HL-60/S4 treated with phorbol 12-myristate 13-acetate at 8.2 ng/mL for 4 days and 3 days (cell line): ENCODE measurements around the gene GET3.

ENCODE experiments used
- in situ Hi-C: fragments of 300-500 bp; cut with MboI; formaldehyde crosslinking; loops from 2 replicates; pipeline ENCODE4 v1.15.0; 2022; ENCODE audit warnings: low sequenced_read_pairs

Gene GET3

DNA sequence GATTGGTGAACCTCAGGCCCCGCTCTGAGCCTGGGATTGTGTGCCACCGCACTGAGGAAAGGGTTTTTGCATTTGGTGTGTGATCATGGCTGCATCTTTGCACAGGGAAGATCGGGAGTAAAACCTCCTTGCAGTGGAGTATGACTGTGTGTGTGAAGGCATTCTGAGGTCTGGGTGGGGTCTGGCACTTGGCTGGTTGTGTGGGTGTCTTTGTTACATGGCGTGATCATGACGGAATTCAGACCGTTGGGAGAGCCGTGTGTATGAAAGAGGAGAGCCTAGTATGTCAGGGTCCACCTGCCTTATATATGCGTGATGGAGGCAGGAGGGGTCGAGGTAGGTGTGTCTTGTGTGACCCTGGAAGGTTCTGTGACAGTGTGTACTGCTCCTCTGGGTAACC lies 13.6 kb downstream of the GET3 start:
- in situ Hi-C loops: no loop called here

DNA sequence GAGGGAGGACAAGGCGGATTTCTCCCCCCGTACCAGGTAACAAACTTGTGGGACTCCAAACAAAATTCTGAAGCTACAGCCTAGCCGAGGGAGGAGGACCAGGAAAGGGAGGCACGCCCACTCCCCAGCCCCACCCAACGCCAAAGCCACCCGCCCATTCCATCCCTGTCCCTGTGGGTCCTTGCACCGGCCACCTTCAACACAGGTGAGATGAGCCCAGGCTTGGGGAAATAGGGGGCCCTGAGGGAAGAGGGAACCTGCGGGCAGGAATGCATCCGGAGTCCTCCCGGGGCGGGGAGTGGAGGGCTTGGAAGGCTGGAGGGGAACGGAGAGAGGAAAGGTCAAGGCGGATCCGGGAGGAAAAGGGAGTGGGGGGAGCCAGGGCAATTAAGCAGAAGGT lies 14.3 kb downstream of the GET3 start, which contains the start of gene BEST2:
TSS of gene BEST2 (plus strand) at position 157 of the 400 bp plus-strand sequence. CDS start 802 bp downstream, outside the sequence.
- in situ Hi-C loops: no loop called here

DNA sequence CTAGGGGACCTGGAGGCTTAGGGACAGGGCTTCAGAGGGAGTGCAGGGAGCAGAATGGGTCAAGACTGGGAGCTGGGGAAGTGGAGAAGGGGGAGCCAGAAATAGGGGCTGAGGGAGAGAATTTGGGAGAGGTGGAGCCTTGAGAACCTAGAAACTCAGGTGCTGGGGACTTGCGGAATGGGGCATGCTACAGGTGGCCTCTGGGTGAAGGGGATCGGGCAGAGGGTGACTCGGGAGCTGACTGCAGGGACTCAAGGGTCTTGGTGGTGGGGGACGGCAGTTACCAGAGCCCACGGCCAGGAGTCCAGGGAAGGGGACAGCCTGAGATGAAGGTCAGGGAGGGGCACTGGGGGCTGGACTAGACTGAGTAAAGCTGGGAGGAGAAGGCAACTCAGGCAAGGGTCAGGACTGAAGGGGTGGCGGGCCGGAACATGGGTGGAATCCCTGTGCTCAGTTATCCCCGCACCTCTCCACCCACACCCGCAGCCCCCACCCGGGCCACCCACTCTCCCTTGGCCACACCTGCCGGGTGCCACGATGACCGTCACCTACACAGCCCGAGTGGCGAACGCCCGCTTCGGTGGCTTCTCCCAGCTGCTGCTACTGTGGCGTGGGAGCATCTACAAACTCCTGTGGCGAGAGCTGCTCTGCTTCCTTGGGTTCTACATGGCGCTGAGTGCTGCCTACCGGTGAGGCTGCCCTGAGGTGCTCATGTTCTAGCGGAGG lies 14.9 kb downstream of the GET3 start:
- in situ Hi-C loops: no loop called here

DNA sequence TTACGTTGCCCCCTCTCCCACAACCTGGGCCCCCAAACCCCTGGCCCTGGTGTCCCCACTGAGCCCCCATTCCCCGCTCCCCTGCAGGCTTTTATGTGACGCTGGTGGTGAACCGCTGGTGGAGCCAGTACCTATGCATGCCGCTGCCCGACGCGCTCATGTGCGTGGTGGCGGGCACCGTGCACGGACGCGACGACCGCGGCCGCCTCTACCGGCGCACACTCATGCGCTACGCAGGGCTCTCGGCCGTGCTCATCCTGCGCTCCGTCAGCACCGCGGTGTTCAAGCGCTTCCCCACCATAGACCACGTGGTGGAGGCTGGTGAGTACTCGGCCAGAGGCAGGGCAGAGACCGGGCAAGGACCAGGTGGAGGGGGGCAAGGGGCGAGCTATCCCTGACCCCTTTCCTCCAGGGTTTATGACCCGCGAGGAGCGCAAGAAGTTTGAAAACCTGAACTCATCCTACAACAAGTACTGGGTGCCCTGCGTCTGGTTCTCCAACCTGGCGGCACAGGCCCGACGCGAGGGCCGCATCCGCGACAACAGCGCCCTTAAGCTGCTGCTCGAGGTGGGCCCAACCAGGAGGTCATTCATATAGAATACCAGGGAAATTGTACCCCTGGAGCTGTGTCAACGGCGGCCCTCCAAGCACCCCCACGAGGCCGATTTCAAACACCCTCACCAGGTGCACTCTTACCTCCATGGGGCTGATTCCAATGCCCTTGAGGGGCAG lies 17.3 kb downstream of the GET3 start:
- in situ Hi-C loops: no loop called here

DNA sequence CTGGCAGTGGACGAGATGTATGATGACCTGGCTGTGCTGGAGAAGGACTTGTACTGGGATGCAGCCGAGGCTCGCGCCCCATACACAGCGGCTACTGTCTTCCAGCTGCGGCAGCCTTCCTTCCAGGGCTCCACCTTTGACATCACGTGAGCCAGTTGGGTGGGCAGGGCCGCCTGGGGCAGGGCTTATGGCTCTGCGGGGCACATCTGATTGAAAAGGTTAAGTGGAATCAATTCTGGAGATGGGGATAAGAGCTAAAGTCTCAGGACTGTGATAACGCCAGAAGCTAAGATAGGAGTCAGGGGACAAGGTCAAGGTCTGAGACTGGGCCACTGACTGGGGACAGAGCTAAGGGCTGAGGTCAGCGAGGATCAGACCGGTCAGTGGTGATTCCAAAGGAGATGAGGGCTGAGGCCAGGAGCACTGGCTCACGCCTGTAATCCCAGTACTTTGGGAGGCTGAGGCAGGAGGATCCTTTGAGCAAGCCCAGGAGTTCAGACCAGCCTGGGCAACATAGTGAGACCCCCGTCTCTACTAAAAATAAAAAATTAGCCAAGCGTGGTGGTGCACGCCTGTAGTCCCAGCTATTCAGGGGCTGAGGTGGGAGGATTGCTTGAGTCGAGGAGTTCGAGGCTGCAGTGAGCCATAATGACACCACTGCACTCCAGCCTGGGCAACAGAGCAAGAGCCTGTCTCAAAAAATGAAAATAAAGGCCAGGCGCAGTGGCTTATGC lies 19.0 kb downstream of the GET3 start:
- in situ Hi-C loops: no loop called here

DNA sequence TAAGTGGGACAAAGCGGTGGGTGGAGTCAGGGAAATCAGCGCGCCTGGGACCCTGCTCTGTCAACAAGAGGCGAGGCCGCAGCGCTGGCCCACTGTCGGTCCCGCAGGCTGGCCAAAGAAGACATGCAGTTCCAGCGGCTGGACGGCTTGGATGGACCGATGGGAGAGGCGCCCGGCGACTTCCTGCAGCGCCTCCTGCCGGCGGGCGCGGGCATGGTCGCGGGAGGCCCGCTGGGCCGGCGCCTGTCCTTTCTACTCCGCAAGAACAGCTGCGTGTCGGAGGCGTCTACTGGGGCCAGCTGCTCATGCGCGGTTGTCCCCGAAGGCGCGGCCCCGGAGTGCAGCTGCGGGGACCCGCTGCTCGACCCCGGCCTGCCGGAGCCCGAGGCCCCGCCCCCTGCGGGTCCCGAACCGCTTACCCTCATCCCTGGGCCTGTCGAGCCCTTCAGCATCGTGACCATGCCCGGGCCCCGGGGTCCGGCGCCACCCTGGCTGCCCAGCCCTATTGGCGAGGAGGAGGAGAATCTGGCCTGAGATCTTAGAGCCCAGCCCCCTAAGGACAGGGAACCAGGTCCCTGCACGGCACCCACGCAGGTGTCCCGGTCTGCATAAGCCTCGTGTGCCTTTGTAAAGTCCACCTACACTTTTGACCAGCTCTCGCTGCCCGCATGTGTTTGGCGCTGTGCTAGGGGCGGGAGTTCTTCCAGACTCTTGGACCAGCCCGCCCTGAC lies 20.4 kb downstream of the GET3 start:
- in situ Hi-C loops: no loop called here

DNA sequence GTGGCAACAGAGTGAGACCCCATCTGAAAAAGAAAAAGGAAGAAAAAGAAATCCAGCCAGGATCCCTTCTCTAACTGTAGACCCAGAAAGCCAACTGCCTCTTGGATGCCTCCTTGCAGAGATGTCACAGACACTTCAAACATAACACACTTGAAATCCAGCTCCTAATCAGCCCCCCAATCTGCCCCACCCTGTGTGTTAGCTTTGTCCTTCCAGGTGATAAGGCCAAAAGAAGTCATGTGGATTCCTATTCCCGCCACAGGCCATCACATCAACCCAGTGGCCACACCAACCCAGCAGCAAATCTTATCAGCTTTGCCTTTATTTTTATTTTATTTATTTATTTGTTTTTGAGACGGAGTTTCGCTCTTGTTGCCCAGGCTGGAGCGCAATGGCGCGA lies 22.4 kb downstream of the GET3 start:
- in situ Hi-C loops: loop anchor here (5.0 kb wide), 1 partner anchor 38 kb away; no protein-coding TSS in a partner anchor

DNA sequence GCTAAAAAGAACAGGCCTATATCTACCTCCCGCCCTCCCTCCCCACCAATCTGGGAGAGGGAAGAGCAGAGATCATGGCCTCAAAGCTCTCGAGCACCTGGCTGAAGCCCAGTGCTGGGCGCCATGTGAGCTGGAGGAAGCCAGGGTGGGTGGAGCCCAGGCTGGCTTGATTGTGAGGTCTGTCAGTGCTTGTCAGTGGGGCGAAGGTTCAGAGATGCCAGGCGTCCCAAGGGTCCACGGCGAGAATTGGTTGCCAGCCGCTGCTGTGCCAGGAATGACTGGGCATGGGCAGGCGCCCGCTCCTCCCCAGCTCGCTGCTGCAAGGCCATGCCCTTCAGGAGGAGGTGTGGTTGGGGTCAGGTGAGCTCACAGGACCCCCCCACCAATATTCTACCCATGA lies 25.8 kb downstream of the GET3 start:
- in situ Hi-C loops: loop anchor here (5.0 kb wide), 1 partner anchor 34 kb away; no protein-coding TSS in a partner anchor

DNA sequence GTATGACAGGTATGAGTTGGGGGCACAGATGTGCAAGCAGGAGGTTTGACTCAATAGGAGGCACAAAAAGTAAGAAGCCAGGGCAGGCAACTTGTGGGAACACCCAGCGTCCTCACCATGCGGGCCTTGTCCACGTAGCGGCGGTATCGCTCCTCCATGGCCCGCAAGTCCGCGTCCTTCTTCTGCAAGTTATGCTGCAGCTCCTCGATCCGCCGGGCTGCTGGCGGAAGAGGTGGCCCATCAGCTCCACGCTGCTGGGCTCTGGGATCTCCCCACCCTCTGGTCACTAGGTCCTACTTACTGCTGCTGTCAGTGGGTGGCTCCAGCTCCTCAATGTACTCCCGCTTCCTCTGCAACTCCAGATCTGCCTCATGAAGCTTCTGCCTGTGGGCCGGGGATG lies 27.4 kb downstream of the GET3 start:
- in situ Hi-C loops: loop anchor here (5.0 kb wide), 1 partner anchor 33 kb away; no protein-coding TSS in a partner anchor

DNA sequence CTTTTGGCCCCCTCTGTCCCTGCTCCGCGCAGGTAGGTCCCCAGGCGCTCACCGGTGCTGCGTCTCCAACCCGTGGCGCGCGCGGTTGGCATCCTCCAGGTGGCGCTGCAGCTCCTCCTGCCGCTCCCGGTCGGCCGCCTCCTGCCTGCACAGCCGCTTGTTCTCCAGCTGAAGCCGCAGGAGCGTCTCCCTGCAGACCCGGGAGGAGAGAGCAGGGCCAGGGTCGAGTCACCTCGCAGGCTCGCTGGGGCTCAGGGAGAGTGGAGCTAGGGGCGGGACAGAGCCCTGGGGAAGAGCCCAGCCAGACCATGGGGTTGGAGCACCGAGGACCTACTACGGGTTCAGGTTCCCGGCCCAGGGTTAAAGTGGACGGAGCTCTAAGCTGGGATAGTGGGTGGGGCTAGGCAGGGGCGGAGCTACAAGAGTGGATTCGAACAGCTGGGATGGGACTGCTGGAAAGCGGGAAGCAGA lies 28.8 kb downstream of the GET3 start:
- in situ Hi-C loops: no loop called here

DNA sequence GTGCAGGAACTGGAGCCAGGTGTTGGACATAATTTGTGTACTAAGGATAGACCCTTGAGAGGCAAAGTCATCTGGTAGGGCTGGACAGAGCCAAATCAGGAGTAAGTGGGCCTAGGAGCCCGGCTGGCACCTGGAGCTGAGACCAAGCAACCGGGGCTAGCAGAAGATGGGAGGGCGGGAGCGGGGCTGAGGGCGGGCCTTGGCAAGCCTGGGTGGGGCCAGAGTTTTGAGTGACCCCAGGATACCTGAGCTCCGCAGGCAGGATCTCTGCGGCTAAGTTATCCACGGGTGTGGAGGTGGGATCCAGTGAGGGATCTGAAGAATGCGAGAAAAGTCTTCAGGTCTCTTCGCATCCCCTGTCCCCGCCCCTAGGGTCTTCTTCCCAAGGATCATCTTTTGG lies 29.9 kb downstream of the GET3 start:
- in situ Hi-C loops: no loop called here

DNA sequence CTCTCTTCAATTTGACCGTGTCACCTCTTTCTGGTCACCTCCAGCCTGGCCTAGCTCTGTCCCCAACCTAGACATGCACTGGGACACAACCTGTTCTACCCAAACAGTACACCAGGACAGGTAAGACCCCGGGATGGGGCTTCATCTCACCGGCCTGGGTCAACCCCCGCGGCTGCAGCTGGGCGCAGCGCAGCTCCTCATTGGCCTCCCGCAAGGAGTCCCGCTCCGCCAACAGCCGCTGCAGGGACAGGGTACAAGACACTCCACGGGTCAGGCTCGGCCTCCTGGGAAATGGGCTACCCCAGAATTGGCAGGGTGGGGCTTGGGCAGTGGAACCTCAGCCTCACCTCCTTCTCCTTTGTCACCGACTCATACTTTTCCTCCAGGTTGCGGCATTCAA lies 30.4 kb downstream of the GET3 start:
- in situ Hi-C loops: no loop called here

DNA sequence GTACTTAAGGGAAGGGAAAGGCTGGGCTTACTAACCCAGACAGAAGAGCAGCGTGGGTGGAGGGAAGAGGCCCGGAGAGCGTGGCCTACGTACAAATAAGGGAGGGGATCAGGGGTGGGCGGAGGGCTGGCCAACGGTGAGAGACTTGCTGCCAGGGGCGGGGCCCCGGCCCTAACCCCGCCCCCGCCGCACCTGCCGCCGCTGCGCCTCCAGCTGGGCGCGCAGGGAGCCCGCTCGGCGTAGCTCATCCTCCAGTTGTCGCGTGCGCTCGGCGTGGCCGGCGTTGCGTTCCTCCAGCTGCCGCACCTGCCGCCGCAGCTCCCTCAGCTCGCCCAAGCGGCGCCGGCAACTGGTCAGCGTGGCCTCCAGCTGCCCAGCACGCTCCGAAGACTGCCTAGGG lies 32.4 kb downstream of the GET3 start:
- in situ Hi-C loops: no loop called here

DNA sequence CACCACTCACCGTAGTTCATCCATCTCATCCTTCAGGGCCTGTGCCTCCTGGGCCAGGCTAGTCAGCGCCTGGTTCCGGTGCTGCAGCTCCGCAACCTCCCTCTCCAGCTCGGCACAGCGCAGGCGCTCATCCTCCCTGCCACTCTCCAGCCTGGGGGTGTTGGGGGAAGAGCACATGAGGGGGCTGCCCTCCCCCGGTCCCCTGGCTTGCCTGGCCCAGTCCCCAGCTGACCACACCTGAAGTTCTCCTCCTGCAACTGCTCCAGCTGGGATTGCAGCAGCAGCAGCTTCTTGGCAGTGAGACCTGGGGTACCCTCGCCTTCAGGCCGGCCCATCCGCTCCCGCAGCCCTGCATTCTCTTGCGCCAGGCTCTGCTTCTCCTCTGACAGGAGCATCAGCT lies 33.6 kb downstream of the GET3 start:
- in situ Hi-C loops: no loop called here

DNA sequence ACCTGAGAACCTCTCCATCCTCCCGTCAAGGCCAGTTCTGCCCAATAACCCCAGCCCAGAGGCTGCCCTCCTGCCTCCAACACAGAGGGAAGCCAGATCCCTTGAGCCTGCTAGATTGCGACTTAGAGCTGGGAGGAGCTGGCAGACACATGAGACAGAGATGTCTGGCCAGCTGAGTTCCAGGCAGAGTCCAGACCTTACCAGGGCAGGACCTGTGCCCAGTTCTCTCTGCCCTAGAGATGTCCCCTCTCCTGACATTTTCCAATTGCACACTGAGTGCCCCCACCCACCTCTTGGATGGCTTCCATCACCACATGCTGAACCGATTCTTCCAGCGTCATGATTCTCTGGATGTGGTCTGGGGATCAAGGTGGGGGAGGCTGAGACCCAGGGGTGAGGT lies 35.0 kb downstream of the GET3 start:
- in situ Hi-C loops: no loop called here

DNA sequence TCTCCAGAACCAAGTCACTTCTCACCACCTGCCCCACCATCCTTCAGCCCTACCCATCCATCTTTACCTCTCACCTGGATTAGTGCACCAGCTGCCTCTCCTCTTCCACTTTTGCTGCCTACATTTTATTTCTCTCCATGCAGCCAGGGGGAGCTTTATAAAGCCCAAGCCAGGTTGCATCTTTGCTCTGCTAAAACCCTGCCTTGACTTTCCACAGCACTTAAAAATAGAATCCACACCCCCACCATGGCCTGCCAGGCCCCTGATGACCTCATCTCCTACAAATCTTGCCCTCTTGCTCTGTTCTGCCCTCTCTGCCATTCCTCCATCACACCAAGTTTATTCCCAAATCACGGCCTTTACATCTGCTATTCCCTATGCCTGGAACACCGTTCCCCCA lies 36.3 kb downstream of the GET3 start:
- in situ Hi-C loops: no loop called here

DNA sequence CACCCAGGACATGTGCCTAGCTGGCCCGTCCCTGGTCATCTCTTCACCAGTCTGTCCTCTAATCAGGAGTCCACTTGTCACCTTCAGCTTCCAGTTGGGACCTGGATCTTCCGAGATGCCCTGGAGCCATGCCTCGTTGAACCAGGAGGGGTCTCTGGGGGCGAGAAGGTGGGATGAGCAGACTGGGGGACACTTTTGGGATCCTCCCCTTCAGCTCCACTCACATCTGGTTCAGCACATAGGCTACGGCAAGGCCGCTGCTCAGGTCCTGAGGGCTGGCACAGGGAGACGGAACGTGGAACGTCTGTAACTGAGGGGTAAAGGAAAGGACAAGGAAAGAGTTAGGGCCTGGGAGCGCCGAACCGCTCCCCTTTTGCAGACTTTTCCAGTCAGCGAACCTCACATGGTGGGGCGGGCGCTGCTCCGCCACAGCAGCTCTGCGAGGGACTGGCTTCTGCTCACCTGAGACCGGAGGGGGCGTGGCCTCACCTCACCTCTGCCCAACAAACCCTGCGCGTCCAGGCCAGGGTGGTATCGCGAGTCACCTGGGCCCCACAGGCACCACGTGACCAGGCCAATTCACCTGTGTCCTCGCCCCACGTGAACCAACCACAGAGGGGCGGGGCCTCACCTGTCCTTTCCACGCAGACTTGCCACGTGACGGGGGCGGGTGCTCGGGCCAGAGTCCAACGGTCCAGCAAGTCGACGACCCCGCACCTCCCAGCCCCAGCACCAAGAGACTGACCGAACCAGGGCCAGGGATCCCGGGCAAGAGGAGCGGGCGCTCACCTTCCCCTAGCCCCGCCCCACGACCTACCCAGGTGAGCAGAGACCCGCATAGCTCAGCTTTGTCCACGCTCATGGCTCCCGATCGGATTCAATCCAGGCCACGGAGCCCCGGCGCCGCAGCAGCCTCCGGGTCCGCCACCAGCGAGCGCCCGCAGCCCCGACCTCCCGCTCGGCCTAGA lies 37.6 kb downstream of the GET3 start, which contains the start of gene HOOK2:
TSS of gene HOOK2 (minus strand) at position 965 of the 968 bp plus-strand sequence. CDS start at position 862, 103 bp downstream.
- in situ Hi-C loops: no loop called here

DNA sequence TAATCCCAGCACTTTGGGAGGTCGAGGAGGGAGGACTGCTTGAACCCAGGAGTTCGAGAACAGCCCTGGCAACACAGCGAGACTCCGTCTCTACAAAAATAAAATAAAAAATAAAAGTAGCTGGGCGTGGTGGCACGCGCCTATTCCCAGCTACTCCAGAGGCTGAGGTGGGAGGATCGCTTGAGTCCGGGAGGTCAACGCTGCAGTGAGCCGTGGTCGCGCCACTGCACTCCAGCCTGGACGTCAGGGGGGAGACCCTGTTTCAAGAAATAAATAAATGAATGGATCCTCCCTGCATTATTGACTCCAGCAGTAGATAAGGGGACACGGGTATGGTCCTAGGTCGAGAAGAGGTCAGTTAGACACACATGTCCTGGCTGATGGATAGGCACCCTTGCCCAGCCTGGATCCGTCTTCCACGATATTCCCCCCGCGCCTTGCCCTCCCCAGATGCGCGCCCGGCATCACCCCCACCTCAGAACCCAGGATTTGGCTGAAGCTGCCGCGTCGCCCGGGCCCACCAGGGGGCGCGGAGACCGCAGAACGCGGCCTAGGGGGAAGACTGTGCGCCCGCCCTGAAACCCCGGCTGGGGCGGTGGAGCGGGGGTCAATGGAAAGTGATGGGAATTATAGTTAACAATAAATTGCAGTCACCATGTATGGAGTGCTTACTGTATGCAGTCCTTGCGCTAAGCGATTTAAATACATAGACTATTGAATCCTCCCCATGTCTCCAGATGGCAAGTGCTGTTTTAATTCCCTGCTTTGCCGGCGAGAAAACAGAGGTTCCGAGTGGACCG lies 40.1 kb downstream of the GET3 start:
- in situ Hi-C loops: no loop called here
